Left kidney (tissue), 2 donors: Measurements from ENCODE around the gene MACROD2. TPM values are rescaled to one million over a fixed set of nuclear protein-coding genes. Genes with fewer than 3 reads are reported as not detected.
A peak's percentile ranks its signal among the peaks of the same experiment; 100 is the strongest.

Experiments used
- DNase-seq: peaks from one replicate; pipeline ENCODE4 v3.0.0-alpha.2; 2013
- polyA plus RNA-seq: library from polyadenylated mRNA; unstranded; fragments of 120-200 nt; gene quantifications from one replicate; pipeline ENCODE4 v1.2.1, GENCODE V29; 2013; ENCODE audit not compliant: insufficient read length

Gene MACROD2
- polyA plus RNA-seq, 1 donor = 17.2 TPM

GRCh38 chr20:14644306-14645097 lies 649.2 kb downstream of the MACROD2 start:
- DNase-seq = no peak

GRCh38 chr20:14647016-14647415 lies 651.7 kb downstream of the MACROD2 start:
- DNase-seq = no peak

- DNase-seq = no peak
Observed at GRCh38 chr20:14649662-14650061, 654.3 kb downstream of the MACROD2 start.

- DNase-seq = no peak
Observed at GRCh38 chr20:14657266-14658005, 662.1 kb downstream of the MACROD2 start.

GRCh38 chr20:14664101-14664500 lies 668.8 kb downstream of the MACROD2 start:
- DNase-seq = no peak

- peak; percentile 12 for DNase-seq
Observed at GRCh38 chr20:14666696-14667095, 671.4 kb downstream of the MACROD2 start.

DNA sequence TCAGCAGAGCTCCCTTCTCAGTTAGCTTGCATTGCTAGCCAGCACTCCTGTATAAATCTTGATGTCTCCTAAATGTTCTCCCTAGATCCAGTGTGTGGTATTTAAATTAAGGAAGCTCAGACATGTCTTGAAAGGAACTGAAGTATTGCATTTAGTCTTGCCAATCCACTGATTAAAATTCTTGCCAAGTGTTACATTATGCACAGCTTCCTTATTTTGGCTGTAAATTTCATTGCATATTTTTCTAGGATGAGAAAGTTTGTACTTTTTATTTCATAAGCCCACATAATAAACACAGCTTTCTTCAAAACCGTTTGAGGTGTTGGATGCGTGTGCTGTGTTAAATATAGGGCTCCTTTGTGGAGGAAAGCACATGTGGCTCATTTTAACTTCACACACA lies 671.9 kb downstream of the MACROD2 start:
- DNase-seq = peak; percentile 8

DNA sequence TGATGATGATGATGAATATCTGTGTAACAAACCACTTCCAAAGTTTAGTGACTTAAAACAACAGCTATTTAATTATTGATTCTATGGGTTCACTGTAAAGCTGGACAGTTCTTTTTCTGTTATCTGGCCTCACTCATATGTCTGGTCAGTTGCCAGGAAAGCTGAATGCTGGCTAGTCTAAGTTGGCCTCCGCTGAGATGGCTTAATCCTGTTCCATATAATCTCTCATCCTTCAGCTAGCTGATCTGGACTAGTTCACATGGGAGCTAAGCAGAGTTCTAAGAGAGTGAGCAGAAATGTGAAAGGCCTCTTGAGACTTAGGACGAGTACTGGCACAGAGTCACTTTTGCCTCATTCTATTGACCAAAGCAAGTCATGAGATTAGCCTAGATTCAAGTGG lies 676.8 kb downstream of the MACROD2 start:
- DNase-seq = no peak

- no peak for DNase-seq
Observed at GRCh38 chr20:14673164-14673563, 677.8 kb downstream of the MACROD2 start.

DNA sequence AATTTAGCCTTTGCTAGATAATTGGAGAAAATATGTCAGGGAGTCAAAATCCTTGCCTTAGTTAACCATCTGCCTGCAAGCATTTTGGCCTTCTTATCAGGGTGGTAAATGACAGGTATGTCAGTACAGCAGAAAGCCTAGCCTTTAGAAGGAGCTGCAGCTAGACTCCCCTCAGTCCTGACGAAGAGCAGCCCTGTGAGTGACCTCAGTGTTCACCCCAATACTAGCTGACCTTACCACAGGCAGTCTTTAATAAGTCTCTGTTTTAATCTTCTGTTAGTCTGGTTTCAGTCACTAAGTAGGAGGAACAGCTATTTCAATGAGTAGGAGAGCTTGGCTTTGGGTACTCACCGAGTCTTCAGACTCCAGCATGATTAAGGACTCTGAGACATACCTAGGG lies 682.1 kb downstream of the MACROD2 start:
- no peak for DNase-seq

DNA sequence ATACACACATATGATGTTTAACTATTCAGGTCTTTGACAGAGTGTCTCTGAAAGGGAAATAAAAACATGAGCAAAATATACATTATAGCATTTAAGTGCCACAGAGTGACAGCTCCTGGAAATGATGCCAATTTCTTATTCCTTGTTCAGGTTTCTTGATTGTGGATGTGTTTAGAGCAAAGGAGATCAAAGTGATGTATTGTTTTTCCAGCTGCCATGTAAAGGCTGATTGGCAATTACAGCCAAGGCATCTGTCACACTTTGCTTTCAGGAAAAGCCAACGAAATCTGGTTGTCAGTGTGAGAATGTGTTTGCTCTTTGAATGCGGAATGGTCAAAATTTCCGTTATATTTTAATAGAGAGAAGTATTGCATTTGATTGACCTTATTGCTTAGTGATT lies 689.9 kb downstream of the MACROD2 start:
- no peak for DNase-seq

DNA sequence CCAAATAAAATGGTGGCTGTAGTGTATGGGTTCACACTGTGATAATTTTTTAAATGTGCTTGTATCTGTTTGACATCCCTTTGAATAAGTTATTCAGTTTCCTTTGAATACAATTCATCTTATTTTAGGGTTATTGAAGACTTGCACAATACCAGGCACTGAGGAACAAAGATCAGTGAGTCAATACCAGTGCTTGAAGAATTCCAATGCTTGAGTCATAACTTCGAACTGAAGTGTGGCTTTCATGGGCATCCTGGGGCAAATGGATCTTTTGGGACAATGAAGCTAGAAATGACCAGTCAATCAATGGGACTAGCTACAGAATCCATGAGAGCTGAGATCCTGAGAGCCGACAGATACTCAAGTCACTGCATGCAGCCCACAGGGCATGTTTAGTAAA lies 692.0 kb downstream of the MACROD2 start:
- DNase-seq = no peak

- no peak for DNase-seq
Observed at GRCh38 chr20:14688005-14688404, 692.7 kb downstream of the MACROD2 start.

- no peak for DNase-seq
Observed at GRCh38 chr20:14691994-14692393, 696.7 kb downstream of the MACROD2 start.

DNA sequence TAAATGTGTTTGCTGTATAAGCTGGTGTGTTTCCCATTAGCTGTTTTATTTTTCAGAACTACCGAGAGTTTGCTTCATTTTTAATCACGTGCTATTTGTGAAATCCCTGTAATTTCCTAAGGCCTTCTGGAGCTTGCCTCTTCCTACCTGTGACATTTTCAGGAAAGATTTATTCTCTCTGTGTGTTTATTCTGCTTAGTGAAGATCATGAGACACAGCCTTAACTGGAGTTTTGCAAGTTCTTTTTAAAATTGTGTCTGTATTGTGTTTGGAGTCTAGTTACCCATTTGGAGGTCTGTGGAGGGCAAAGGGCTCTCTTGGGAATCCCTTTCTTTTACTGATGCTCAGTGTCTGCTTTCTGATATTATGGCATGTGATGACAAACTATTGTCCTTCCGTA lies 701.2 kb downstream of the MACROD2 start:
- DNase-seq = no peak

GRCh38 chr20:14696937-14697336 lies 701.6 kb downstream of the MACROD2 start:
- DNase-seq = no peak

DNA sequence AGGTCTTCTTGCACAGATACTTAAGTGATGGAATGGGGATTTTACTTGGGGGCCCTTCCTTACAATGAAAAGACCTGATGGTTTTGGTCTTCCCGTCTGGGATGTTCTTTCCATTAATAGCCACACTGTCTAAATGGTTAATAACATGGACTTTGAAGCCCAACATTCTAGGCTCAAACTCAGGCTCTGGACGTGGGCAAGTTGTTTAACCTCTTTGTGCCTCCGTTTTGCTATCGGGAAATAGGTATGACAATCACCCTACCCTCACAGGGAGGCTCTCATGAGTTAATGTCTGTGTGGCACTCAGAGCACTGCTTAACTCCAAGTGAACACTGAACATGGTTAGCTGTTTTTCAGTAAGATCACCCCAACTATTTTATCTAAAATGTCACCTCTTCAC lies 702.8 kb downstream of the MACROD2 start:
- no peak for DNase-seq

DNA sequence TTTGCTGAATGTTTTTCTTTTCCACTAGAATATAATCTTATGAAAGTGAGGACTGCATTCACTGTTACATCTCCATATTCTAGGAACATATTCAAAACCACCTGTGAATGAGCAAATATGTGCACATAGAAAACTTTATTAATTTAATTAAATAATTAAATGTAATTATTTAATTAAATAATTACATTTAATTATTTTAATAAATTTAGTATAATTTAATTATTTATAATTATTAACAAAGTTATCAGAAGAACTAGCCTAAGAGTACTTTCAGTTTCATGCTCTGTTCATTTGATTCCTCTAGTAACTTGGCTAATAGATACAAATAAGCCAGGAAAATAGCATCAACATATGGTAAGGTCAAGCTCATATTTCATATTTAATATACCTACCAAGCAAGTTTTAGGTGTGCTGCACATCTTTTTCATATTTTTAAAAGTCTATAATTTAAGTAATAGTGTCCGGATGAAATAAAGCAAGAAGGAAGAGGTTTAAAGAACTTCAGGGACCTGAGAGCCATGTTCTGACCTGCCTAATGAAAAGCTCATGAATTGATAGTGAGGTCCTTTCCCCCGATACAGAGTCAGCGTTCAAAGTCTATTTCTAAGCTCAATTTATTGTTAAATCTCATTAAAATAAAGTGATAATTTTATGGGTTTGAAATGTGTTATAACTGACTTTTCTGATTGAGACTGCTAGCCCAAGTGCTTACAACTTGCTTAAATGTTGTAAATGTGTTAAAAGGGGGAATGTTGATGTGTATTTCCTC lies 703.5 kb downstream of the MACROD2 start:
- DNase-seq = no peak

GRCh38 chr20:14700639-14700960 lies 705.3 kb downstream of the MACROD2 start:
- DNase-seq = no peak

GRCh38 chr20:14701326-14701725 lies 706.0 kb downstream of the MACROD2 start:
- no peak for DNase-seq

DNA sequence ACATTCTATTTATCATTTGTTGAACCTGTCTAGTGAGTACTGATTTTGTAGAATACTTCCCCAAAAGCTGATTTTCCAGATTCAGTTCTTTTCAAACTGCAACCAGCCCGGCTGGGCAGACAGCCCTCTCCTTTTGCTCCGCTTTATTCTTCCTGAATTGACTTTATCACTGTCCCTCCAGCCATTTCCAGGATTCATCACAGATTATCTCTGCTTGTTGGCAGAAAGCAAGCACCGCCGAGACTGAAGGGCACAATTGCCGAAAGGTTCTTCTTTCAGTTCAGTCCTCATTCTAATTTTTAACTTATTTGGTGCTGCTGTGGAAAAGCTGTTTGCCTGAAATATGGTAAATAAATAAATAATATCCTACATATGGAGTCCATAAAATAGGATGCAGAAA lies 711.2 kb downstream of the MACROD2 start:
- no peak for DNase-seq

DNA sequence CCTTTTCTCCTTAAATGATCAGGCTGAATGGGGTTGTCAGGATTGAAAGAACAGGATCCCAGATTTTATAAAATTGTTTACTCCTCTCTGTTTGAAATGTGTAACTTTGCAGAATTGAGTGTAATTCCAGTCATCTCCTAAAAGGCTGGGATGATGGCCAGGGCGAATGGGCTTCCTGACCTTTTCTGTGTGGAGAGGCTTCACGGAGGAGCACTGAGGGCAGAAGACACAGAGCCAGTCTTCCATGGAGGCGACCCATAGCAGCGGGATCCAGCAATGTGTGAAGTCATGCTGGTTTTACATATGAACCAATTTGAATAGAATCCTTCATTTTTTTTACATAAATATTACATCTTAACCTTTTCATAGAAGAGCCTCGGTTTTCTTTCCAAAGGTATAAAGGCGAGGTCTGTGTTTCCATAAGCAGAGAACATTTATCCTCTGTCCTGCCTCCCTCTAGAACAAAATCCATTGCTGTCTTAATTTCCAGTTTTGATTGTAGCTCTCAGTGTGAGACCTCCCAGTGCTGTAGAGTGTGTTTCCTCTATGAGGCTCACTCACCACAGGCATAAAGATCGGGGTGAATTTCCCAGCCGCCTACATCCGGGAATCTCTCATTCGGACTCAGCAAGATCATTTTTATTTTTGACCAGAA lies 711.8 kb downstream of the MACROD2 start:
- no peak for DNase-seq
